ENCODE measurements around the gene METTL21A.

The METTL21A gene

DNA sequence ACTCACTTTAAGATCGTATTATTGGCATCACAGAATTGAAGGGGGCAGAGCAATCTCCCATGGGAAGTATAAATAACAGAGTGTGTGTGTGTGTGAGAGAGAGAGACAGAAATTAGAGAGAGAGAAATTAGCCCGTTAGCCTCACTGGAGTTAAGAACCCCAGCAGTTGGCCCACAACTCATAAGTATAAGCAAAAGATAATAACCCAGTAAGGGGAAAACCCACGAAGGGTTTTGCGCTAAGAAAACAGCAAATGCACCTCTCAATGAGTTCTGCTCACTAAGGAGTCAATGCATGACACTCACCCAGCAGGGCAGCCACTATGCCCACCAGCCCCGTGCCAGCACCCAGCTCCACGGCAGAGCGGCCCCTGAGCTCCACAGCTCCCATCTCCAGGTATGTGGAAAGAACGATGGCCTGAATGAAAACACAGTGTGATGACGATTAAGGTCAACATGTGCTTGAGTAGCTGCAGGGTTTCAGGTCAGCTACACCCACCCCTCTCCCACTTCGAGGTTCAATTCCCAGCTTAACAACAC is 3.6 kb downstream of the METTL21A start:
- no peak for DNase-seq

DNA sequence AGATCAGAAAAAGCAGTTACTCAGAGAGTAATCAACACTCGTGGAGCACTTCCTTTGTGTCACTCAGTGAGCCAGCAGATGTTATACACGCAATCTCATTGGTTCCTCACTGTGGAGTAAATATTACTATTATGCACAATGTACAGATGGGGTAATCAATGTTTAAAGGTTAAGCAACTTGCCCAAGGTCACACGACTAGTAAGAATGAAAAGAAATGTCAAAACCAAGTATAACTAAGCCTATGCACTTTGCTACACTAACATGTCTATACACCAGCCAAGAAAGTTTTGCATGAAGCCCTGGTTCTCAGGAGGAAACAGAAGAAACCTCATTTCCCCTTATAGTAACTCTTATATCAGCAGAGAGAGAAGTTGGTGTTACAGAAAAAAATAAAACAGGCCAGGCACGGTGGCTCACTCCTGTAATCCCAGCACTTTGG is 5.4 kb downstream of the METTL21A start:
- no peak for DNase-seq

DNA sequence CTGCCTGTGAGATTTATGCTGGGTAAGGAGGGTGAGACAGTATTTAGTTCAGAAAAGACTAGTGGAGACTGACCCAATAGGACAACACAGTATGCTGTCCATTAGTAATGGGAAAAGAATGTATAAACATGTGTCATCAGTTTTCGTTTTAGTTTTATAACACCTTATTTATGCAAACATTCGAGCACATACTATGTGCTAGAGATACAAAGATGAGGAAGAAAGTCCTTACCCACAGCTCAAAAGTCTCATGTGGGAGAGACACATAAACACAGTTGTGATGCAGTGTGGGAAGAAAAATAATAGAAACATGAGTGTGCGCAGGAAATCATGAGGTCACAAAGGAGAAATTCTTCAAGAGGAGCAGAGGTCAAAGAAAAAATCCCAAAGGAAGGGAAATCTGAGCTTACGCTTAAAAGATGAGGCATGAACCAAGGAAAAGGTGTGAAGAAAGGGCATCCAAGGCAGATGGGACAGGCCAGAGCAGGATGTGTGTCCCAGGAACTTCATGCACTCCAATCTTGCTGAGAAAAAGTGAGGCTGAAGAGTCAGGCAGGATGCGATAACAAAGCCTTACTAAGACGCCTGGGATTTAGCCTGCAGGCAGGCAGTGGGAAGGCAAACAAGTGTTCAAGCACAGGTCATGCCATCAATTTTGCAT is 8.1 kb downstream of the METTL21A start:
- no peak for DNase-seq

DNA sequence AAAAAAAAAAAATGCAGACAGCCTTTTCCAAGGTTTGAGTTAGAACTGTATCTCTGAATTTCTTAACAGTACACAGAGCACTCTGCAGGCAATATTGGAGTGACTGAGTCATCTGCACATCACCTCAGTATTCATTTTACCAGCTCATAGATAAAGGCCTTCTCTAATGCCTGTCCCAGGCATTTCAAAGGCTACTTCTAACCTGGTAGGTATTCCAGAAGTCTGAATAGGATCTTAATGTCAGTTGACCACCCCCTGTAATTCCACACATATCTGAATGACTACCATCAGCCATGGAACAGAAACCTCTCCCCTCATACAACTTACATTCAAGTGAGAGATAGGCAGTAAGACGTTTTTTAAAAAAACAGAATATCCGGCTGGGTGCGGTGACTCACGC is 9.0 kb downstream of the METTL21A start:
- no peak for DNase-seq

DNA sequence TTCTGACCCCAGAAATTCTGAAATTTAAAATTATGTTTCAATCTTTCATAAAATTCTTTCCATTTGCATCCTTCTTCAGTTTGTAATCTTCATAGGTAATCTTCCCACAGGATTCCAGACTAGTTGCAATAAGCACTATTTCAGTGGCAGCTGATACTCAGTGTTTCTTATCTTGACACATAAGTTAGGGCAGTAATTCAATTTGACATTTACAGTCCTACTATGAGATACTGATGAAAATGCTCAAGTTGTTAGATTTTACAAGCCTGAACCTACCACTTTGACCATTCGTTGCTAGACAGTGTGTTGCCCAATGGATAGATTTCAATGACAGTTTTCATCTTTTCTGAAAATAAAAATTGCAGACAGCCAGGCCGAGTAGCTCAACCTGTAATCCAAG is 10.4 kb downstream of the METTL21A start:
- DNase-seq = no peak

DNA sequence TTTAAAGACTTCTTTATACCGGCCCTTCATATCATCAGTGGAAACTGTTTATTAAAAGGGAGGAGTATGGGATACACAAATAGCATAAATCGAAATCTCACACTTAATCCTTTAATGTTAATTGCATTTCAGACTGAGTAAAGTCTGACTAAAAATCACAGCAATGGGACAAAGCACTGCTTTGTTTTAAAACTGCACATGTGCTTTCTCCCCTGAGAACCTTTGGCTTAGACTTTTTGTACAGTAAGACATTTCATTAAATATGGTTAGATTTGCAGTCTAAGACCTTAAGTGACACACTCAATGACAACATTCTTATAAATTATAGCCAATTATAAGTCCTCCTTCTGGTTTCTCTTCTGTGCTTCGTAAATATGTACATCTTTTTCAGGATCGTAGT is 12.5 kb downstream of the METTL21A start:
- no peak for DNase-seq

DNA sequence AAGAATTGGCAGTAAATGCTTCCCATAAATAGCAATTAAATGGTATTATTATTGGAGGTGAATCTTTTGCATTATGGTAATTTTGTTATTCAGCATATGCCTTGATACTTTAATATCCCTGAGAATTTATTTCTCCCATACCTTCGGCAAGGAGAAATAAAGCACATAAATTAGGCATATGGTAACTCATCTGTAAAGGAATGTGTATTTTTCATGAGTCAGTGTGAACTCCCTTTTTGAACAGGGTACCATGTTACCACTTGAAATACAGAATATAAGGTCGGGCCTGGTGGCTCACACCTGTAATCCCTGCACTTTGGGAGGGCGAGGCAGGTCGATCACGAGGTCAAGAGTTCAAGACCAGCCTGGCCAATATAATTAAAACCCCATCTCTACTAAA is 18.4 kb downstream of the METTL21A start:
- DNase-seq = no peak

DNA sequence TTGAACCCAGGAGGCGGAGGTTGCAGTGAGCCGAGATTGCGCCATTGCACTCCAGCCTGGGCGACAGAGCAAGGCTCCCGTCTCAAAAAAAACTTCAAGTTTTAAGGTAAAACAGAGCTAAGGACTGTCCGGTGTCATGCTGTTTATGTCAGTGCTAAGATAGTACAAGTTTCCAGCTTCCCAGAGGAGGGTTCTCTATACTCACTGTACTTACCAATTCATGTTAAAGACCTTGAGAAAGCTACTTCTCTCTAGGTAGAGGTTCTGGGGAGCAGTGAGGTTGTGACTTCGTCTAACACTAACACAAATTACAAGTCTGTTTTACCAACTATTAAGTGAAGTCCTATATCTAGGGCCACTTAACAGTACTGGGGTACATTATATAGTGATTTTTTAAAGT is 18.8 kb downstream of the METTL21A start:
- DNase-seq = no peak

DNA sequence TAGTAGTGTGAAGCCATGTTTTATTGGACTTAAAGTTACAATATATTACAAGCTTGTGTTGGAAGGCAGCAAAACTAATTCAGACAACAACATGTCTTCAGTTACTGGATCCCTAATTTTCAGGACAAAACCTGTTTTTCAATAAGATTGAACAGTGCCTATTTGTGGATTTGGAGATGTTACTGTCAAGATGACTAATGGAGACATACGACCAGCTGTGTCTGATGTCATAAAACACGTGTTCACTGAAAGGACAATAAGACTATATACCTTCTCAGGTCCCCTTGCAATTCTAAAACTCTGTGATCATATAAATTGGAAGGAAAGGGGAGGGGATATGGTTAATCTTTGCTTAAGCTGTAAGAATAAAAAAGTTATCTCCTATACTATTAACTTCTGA is 21.7 kb downstream of the METTL21A start:
- no peak for DNase-seq

DNA sequence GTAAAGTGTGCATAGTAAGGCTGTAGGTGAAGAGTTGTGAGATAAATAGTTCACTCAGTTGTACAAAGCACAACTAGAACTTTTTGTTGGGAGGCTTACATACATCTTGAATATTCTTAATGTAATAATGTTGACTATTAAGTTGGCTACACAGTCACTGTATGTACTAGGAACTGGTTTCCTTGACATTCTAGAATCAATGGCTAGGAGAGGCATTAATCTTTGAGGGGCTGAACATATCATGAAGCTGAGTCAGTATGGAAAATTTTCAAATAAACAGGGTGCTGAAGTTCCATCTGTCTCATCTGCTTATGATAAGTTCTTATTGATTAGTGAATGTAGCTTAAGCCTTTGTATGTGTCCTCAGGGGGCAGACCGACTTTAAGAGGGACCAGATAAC is 23.4 kb downstream of the METTL21A start:
- DNase-seq = no peak

DNA sequence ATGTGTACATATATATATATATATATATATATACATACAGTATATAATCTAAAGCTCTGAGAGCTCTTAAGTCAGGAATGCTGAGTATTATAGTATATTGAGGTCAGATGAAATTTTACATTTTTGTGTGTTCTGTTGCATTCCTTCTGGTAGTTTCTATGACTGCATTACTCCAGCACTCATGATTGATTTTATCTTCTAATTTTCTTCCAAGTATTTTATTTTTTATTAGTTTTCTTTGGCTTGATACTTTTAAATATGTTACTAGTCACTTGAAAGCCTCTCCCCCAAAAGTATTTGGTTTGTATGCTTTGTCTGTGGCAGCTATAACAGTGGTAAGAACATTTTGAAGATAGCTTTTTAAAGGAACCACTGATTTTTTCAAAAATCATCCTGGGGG is 25.0 kb downstream of the METTL21A start:
- no peak for DNase-seq

DNA sequence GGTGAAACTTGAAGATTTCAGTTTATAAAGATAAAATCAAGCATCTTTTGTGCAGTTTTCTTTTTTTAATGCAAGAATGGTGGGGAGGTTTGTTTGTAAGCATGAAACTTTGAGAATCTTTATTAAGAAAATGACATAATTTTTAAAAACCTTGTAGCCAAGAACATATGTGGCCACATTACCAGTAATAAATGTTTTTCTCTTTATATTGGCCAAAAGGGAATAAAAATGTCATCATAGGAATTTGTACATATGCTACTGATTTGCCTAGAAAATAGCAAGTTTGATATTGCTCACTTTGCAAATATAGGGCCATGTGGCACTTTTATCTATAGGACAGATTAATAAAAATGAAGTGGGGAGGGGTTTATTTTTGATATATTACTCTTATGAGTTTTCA is 25.6 kb downstream of the METTL21A start:
- DNase-seq = no peak

DNA sequence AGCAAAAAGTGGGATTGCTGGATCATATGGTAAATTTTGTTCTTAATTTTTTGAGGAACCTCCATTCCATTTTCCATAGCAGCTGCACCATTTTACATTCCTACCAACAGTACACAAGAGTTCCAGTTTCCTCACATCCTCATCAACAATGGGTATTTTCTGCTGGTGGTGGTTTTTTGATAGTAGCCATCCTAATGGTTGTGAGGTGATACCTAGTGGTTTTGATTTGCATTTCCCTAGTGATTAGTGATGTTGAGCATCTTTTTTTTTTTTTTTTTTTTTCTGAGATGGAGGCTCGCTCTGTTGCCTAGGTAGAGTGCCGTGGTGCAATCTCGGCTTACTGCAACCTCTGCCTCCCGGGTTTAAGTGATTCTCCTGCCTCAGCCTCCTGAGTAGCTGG is 30.5 kb downstream of the METTL21A start:
- no peak for DNase-seq

DNA sequence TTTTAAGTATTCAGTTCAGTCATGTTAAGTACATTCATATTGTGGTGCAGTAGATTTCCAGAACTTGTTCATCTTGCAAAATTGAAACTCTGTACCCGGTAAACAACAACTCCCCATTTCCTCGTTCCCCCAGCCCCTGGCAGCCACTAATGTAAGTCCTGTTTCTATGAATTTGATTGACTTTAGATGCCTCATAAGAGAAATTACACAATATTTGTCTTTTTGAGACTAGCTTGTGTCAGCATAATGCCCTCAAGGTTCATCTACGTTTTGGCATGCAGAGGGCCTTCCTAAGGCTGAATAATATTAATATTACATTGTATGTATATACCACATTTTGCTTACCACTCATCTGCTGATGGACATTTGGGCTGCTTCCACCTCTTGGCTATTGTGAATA is 30.9 kb downstream of the METTL21A start:
- no peak for DNase-seq

DNA sequence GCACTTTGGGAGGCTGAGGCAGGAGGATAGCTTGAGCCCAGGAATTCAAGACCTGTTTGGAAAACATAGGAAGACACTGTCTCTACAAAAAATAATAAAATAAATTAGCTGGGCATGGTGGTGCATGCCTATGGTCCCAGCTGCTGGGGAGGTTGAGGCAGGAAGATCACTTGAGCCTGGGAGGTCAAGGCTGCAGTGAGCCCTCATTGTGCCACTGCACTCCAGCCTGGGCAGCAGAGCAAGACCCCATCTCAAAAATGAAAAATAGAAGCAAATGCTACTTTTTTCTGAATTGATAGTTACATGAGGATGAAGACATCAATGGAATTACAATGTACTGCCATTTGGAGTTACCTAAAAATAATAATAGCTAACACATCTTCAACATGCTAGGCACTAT is 31.9 kb downstream of the METTL21A start:
- no peak for DNase-seq

DNA sequence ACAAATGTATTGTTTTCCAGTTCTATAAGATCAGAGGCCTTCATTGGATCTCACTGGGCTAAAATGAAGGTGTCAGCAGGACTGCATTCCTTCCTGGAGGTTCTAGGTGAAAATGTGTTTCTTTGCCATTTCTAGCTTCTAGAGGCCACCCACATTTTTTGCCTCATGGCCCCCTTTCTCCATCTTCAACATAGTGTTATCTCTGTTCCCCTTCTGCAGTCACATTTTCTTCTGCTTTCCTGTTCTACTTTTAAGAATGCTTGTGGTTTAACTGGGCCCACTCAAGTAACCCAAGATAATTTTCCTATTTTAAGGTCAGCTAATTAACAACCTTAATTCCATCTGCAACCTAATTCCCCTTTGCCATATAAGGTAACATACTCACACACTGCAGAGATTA is 36.1 kb downstream of the METTL21A start:
- no peak for DNase-seq

DNA sequence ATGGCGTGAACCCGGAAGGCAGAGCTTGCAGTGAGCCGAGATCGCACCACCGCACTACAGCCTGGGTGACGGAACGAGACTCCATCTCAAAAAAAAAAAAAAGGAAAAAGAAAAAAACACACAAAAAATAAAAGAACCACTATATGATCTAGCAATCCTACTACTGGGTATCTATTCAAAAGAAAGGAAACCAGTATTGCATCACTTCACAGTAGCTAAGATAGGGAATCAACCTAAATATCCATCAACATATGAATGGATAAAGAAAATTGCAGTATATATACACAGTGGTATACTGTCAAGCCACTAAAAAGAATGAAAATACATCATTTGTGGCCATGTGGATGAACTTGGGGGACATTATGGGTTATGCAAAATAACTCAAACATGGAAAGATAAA is 37.9 kb downstream of the METTL21A start:
- DNase-seq = no peak

DNA sequence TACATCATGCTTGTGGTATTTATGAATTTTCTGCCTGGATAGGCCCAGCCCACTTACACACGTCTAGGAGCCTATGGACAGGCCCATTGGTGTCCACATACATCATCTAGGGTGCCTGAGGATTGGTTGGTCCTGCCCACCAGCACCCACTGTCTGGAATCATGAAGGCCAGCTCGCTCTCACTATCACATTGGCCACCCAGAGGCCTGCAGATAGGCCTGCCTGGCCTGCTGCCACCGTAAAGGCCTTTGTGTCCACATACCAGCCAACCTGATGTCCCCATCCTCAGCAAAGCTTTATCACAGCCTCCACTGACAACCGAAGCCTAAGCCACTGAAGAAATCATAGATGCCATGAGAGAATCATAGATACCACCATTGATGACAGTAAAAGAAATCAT is 40.2 kb downstream of the METTL21A start:
- DNase-seq = no peak

DNA sequence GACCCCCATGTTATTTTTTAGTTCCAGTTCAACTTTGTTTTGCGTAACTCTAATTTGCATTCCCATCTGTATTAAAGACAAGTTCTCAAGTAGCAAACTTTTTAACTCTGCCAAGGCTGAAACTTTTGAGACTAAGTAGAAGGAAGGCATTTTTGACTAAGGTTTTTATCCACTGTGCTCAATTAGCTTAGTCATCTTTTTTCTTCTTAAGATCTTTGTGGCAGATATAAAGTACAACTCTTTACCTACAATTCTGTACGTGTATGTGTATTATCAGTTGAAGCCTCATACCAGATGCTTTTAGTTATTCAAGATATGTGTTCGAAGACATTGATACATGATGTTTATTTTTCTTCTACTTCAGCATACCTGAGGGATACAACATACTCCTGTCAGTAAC is 53.8 kb downstream of the METTL21A start:
- DNase-seq = no peak

DNA sequence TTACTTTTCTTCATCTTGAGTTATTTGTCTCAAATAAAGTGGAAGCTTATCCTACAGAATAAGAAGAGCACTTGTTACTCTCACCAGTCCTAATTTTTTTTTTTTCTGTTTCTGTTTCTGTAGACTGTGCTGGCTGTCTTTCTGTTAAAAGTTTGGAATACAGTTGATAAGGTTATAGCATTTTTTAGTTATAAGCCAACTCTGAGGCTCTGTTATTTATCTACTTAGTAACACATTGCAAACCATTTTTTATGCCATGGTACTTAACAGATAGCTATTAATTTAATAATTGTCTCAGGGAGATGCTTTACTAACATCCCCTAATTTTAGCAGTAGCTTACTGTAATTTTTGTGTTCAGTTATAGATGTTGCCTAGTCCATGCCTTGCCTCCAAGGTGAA is 57.5 kb downstream of the METTL21A start:
- DNase-seq = no peak

DNA sequence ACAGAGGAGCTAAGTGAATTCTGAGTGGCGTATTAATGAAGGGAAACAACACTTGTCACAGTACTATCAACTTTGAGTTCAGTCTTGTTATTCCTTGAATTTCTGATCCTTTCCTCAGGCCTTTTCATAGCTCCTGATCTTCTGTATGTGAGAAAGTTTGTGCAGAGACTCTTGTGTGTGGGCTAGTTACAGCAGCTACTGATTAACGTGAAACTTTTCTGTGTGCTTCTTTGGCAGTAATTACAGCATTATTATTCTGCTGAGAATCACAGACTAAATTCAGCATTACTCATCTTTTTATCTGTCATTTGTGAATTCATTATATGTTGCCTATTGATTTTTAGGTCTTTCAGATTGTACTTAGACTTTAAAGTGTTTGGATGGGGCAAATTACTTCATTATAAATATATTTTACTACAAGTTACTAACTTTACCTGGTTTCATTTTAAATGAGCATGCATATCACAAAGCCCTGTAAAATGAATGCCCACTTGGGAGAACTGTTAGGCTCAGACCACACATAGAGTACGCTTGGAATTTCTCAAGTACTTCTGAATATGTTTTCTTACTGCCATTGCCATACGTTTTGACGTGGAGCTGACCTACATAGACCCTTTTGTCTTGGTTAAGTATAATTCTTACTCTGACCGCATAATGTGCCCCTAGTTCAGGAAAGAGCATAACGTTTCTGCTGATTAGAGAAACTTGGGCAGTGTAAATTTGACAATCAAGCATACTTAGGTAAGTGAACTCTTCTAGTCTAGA is 59.3 kb downstream of the METTL21A start:
- DNase-seq = no peak
